Measurements from ENCODE around the gene MSI2.

The MSI2 gene

GRCh38 chr17:57649731-57650484, 393.6 kb downstream of the MSI2 start:
- DNase-seq, result peak; percentile 74

- DNase-seq, result no peak
Observed at GRCh38 chr17:57650548-57650947, 394.2 kb downstream of the MSI2 start.

DNA sequence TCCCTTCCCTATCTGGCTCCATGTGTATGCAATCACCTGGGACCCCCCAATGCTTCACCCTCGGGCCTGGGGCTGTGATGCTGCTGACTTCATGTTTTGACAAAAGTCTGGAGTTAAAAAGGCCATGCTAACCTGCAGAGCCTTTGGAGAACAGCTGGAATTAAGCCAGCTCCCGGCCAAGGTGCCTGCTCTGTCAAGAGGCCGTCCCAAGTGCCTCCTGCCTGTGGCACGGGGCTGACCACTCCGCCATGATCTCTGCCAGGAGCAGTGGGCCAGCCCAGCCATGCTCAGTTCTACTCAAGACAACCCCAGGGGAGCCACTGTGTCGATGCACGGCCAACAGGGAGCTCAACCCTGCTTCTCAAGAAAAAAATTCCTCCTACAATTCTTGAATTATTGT, 395.1 kb downstream of the MSI2 start:
- DNase-seq, result no peak

- DNase-seq, result no peak
Observed at GRCh38 chr17:57651996-57652395, 395.7 kb downstream of the MSI2 start.

GRCh38 chr17:57652811-57653210, 396.5 kb downstream of the MSI2 start:
- DNase-seq, result no peak

DNA sequence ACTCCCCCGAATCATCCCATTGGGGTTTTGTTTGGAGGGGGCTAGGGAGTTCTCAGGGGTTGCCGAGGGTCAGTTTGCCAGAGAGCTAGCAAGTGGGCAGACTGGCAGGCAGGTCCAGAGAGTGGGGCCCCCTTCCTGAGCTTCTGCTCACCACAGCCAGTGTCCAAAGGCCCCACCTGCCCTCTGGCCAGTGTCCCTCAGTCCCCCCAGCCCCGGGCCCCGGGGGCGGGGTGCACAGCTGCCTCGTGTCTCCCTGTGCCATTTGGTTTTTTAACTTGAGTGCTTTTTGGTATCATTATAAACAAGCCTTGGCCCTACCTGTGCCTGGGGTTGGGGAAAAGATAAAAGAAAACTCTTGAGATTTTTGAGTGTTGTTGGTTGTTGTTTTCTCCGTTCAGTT, 397.0 kb downstream of the MSI2 start:
- no peak for DNase-seq

GRCh38 chr17:57654040-57654775, 397.9 kb downstream of the MSI2 start:
- no peak for DNase-seq

GRCh38 chr17:57655553-57655952, 399.2 kb downstream of the MSI2 start:
- DNase-seq, result no peak

- DNase-seq, result no peak
Observed at GRCh38 chr17:57657211-57657610, 400.9 kb downstream of the MSI2 start.

- DNase-seq, result no peak
Observed at GRCh38 chr17:57662041-57662440, 405.7 kb downstream of the MSI2 start.

- peak; percentile 98 for DNase-seq
Observed at GRCh38 chr17:57662644-57663308, 406.5 kb downstream of the MSI2 start.

DNA sequence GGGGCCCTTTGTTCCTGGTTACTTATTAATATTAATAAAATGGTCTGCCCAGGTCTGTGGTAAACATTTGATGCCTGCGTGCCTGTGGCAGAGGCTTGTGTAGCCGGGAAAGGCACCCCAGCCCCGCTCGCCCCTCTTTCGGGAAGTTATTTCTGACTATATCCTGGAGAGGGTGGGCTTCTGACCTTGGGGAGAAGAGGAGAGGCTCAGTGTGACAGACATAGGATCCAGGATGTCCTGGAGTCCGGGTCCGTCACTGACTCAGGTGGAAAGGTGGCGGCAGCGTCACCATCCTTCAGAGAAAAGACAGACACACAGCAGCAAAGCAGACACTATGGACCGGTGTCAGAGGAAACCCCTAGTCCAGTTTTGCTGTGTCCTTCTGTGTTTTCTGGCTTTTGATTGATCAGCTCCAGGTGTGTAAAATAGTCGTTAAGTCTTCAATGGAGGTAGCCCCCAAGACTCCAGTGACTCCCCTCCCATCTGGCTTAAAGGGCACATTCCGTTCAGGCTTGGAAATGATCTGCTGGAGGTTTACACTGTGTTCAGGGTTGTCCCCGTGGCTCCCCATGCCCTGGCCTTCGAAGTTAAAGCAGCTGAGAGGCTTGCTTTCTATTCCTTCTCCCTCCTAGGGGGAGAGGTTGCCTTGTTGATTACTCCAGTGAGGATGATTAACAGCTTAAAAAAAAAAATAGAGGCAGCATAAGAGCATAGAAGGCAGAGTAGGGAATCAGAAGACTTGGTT, 407.2 kb downstream of the MSI2 start:
- peak; percentile 5 for DNase-seq

DNA sequence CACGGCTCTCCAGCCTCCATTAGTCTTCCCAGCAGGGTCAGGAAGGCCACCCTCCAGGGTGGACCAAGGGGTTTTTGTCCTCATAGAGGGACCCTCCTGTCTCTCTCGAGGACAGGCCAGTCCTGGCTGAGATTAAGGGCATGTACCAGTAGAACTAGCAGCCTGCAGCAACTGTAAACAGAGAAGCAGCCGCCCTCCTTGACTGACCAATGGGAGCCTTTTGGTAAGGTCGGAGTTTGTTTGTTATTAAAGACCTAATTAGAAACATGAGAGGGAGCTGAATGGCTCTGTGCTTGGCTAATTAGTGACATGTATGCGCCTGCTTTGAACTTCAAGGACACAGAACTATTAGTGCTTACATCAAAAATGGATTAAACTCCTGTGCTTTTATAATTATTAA, 408.8 kb downstream of the MSI2 start:
- DNase-seq, result no peak

GRCh38 chr17:57665696-57666095, 409.4 kb downstream of the MSI2 start:
- DNase-seq, result no peak

DNA sequence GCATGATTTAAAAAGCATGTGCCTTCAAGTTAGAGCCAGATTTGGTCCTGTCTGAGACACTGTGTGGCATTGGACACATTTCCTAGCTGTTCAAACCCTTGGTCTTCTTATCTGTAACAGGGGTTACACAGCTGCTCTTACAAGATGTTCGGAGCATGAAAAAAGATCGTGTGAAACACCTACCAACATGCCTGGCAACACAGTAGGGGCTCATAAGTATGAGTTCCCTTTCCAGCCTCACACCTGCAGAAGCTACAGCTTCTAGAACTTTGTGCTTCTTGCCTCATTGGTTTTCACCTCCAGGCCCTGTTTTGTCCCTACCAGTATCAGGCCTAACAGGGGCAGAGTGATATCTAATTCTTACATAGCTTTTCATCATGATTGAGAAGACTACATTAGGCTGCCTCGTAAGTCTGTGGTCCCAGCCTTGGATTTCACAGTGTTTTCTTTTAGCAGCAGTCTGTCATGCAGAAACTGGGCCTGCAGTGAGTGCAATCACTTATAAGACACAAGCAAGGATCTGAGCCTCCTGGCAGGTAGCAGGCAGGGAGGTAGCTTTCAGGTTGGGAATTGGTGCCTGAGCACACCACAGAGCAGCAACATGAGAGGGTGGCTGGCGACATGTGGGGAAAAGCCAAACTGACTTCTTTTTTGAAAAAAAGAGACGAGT, 410.0 kb downstream of the MSI2 start:
- DNase-seq, result no peak

- no peak for DNase-seq
Observed at GRCh38 chr17:57666946-57667345, 410.6 kb downstream of the MSI2 start.

GRCh38 chr17:57667461-57667923, 411.2 kb downstream of the MSI2 start:
- DNase-seq, result no peak

DNA sequence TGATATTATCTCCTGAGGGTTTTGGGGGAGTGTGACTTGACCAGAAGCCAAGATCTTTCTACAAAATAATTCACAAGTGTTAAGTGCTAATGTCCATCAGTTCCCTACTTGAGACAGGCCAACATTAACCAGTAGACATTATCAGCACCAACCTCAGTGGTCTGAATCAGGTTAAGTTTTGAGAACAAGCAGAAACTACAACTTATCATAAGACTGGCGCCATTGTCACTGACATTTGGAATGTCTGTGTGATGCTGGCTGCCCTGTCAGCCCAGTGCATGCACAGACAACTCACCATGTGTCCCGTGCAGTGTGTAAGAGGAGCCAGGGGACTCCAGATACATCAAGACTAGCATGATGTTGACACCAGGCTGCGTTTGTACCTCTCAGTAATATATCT, 412.0 kb downstream of the MSI2 start:
- DNase-seq, result no peak

DNA sequence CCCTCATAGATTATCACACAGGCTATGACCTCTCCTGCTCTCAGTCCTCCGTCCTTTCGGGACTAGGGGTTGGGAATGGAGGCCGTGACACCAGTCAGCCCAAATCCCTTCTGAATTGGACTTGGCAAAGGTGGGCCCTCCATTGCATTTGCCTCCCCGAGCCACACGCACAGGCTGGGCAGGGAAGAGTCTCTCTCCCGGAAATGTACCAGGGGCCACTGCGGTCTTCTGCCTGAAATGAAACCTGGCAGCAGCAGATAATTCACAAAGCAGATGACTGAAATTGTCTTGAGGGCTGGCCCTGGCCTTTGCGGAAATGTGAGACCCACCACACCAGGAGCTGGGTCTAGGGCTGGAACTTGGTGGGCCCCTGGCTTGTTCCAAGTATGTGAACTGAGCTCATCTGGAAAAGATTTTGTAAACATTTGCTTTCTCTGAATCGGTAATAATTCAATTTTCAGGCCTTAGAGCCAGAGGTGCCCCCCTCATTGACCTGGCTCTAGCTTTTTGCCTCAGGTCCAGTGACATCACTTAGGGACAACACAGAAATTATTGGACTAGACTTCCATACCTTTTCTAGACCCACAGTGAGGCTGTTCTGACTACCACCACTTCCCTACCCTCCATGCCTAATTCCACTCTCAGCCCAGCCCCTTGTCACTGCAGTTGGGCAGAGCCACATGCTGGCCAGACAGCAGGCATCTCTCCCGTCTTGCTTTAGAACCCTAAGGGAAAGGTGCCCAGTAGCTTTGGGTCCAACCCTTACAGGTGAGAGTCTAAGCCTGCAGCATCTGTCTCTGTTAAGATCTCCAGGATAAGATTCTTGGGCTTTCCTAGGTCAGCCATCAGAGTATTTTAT, 413.6 kb downstream of the MSI2 start:
- no peak for DNase-seq

DNA sequence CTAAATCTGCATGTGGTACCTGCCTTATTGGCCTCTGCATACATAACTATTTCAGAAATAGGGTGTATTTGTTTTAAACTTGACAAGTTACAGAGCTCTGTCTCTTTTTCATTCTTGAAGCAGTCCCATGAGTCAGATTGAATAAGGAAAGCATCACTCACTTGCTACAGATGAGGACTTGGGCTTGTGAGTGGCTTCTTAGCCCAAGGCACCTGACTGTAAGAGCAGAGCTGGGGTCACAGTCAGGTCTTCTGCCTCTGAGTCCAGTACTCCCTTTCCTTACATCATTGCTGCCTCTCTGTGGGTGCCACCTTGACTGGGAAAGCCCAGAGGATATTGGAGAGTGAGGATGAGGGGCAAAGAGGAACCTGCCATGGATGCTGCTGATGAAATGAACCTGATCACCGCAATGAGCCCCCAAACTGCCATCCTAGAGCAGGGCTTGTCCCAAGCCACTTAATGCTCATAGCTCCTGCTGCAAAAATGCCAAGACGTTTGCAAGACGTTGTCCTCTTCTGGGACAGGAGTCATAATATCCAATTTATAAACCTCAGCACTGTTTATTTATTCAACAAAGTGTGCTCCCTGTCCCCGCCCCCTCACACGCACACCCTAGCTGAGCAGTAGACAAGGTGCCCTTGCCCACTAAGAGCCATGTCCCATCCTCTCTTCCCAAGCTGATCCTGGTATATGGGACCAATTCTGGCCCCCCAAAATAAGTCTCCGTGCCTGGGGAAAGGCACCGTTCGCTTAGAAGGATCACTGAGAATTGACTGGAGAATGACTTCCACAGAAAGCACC, 414.6 kb downstream of the MSI2 start:
- DNase-seq, result no peak

Data from fibroblast of skin of scalp (primary cell).